CD4-positive, alpha-beta memory T cell (primary cell): ENCODE results near the gene VASP. TPM values are rescaled to one million over a fixed set of nuclear protein-coding genes. Genes with fewer than 3 reads are reported as not detected.

Experiments used
- CTCF ChIA-PET: fragments of 350-600 bp; sonication (Branson Sonifier 250); formaldehyde crosslinking; loops from one replicate; lab custom pipeline; 2021; ENCODE audit warnings: inconsistent platforms; ENCODE audit not compliant: partially characterized antibody; lab: Charles Lee
- POLR2A ChIA-PET: fragments of 350-600 bp; sonication (Branson Sonifier 250); formaldehyde crosslinking; loops from one replicate; lab custom pipeline; 2021; ENCODE audit not compliant: partially characterized antibody; lab: Charles Lee
- DNase-seq, 5 donors: peaks; one replicate each; pipeline versions ENCODE4 v3.0.0 to v3.0.0-alpha.2; 2020 to 2022; ENCODE audit warnings: mixed read lengths in 1 of 5
- H3K27ac ChIP-seq: one replicate; pipeline ENCODE4 v1.7.0; 2013; ENCODE audit warnings: low read depth, low read length
- H3K27me3 ChIP-seq: 2 replicates; pipeline ENCODE4 v1.7.0; 2013; ENCODE audit warnings: mild to moderate bottlenecking, low read length, moderate library complexity; ENCODE audit not compliant: insufficient read depth
- H3K36me3 ChIP-seq: 2 replicates; pipeline ENCODE4 v1.7.0; 2013; ENCODE audit warnings: mild to moderate bottlenecking, low read length, moderate library complexity; ENCODE audit not compliant: insufficient read depth
- H3K4me1 ChIP-seq: 2 replicates; pipeline ENCODE4 v1.7.0; 2013; ENCODE audit warnings: mild to moderate bottlenecking, low read length, moderate library complexity; ENCODE audit not compliant: insufficient read depth
- H3K4me3 ChIP-seq, 2 donors: one replicate each; pipeline ENCODE4 v1.7.0; 2013; ENCODE audit warnings: low read length in 2 of 2, mild to moderate bottlenecking in 1 of 2
- H3K9me3 ChIP-seq, 2 donors: one replicate each; pipeline ENCODE4 v1.7.0; 2013; ENCODE audit warnings: low read length in 2 of 2, control low read depth in 1 of 2; ENCODE audit not compliant: control insufficient read depth in 1 of 2
- H3K27ac Mint-ChIP-seq, 7 donors: one replicate each; pipeline ENCODE4 v1.8.0; 2020 to 2021; ENCODE audit warnings: mixed read lengths in 7 of 7, mild to moderate bottlenecking in 6 of 7, inconsistent platforms in 3 of 7, moderate library complexity in 3 of 7
- H3K27me3 Mint-ChIP-seq, 2 donors: one replicate each; pipeline ENCODE4 v1.8.0; 2020 to 2021; ENCODE audit warnings: mixed read lengths in 2 of 2
- H3K36me3 Mint-ChIP-seq, 2 donors: one replicate each; pipeline ENCODE4 v1.8.0; 2020 to 2021; ENCODE audit warnings: mixed read lengths in 2 of 2, inconsistent platforms in 1 of 2, mild to moderate bottlenecking in 1 of 2
- H3K4me1 Mint-ChIP-seq, 4 donors: one replicate each; pipeline ENCODE4 v1.8.0; 2020 to 2021; ENCODE audit warnings: mixed read lengths in 4 of 4, mild to moderate bottlenecking in 1 of 4
- H3K4me3 Mint-ChIP-seq, 8 donors: one replicate each; pipeline ENCODE4 v1.8.0; 2020 to 2021; ENCODE audit warnings: mixed read lengths in 8 of 8, mild to moderate bottlenecking in 7 of 8, moderate library complexity in 6 of 8, inconsistent platforms in 3 of 8
- H3K9me3 Mint-ChIP-seq, 8 donors: one replicate each; pipeline ENCODE4 v1.8.0; 2020 to 2021; ENCODE audit warnings: mixed read lengths in 8 of 8, mild to moderate bottlenecking in 5 of 8, inconsistent platforms in 3 of 8, moderate library complexity in 1 of 8
- intact Hi-C: fragments of 100-400 bp; cut with micrococcal nuclease; formaldehyde crosslinking; loops from one replicate; pipeline ENCODE4 v1.15.1; 2023
- polyA plus RNA-seq, 2 donors: library from polyadenylated mRNA; unstranded; fragments of 300-500 nt; fragmentation: Illumina TruSeq; gene quantifications; one replicate each; pipeline ENCODE4 v1.2.3, GENCODE V29; 2021
- total RNA-seq, 2 experiments: library from RNA; stranded (reverse); gene quantifications; one replicate each; pipeline ENCODE4 v1.2.3, GENCODE V29; 2021

The VASP gene
- total and polyA plus RNA-seq, 4 experiments from 2014 or later: 49.1 to 92.8 (median 71.6) TPM

DNA sequence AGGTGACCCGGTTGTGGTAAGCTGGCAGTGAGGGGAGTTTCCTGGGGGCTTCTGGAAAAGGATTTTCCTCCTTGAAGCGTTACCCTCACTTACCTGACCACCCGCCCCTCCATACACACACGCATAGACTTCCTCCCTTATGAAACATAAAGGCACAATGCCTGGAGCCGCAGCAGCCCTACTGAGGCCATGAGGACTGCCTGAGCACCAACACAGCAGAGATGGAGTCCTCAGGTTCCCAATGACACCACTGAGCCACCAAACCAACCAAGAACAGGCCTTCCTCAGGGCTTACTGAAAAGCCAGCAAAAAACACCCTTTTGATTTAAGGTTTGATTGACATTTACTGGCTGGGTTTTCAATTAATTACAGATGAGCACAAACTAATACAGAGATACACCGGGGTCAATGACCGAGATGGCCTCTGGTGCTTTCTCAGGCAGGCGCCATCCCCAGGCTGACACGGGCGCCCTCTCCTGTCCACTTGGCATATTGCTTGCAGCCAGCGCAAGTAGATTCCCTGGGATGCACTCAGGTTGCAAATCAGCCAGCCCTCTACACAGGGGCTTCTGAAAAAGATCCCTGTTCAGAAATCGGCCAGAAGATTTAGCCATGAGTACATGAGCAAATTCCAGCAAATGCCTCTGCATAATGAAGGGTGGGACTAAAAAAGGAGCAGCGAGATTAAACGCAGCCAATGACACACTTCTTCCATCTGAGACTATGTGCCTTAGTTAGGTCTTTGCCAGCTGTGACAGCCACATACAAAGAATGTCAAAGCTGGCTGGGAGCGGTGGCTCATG, 62.5 kb downstream of the VASP start:
- CTCF ChIA-PET: interaction anchor here (0.8 to 0.9 kb wide), 2 partner anchors 18 to 75 kb away, joined by 3 read pairs; no protein-coding TSS in a partner anchor
- no peaks in the 10 kb centered on the region for H3K36me3 Mint-ChIP-seq
- H3K9me3 ChIP-seq: no peaks in the 10 kb centered on the region
- H3K4me3 ChIP-seq: no peak overlapping the region
- peak; percentile 28 to 46 (median 37) for DNase-seq
- POLR2A ChIA-PET: no interaction called here
- no peaks in the 10 kb centered on the region for H3K4me1 ChIP-seq
- peaks cover 1 to 8% (median 7%) of the 10 kb centered on the region in 4 donors for H3K4me1 Mint-ChIP-seq
- H3K27ac ChIP-seq: no peak overlapping the region
- H3K36me3 ChIP-seq: no peaks in the 10 kb centered on the region
- H3K27ac Mint-ChIP-seq: peak overlapping the region in 5 of 7 donors; percentile 29 to 88 (median 74)
- H3K27me3 Mint-ChIP-seq: no peaks in the 10 kb centered on the region
- intact Hi-C loops: no loop called here
- no peaks in the 10 kb centered on the region for H3K27me3 ChIP-seq
- no peaks in the 10 kb centered on the region for H3K9me3 Mint-ChIP-seq
- H3K4me3 Mint-ChIP-seq: peak overlapping the region in 1 of 8 donors; percentile 65

DNA sequence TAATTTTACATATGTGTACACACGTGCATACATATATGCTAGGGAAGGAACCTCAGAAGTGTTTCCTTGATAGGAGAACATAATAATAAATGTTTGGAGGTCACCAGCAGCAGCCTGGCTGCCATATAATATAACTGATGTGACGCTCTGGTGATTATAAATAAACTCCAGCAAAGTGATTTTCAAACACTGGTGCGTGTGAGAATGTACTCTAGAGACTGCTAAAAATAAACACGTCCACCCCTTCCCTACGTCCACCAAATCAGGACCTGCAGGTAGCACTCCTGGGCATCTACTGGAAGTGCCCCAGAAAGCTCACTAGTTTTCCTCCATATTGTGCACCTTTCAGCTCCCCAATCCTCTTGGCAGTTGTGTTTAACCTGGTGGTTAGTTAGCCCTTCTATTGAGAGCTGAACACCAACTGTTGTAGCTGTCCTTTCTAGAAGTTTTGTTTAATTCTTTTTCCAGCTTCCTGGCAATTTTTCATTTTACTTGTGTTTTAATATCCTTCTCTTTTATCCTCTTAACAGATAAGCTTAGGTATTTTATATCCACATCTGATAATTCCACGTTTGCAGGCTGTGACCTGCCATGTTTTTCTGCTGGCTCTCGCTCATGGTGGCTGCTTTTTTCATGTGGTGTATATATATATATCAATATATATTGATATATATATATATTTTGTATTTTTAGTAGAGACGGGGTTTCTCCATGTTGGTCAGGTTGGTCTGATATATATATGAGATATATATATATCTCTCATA, 64.4 kb downstream of the VASP start:
- H3K27ac ChIP-seq: no peak overlapping the region
- H3K27me3 ChIP-seq: no peaks in the 10 kb centered on the region
- intact Hi-C loops: no loop called here
- DNase-seq: no peak
- no peaks in the 10 kb centered on the region for H3K9me3 ChIP-seq
- Mint-ChIP-seq H3K4me1 (peaks cover 1 to 9% (median 7%) of the 10 kb centered on the region in 4 donors), H3K27ac (no peak overlapping the region), H3K9me3 (no peaks in the 10 kb centered on the region), H3K27me3 (no peaks in the 10 kb centered on the region), H3K4me3 (no peak overlapping the region), H3K36me3 (peaks cover 0 to 1% of the 10 kb centered on the region in 2 donors)
- CTCF ChIA-PET: interaction anchor here (0.6 to 1.7 kb wide), 4 partner anchors 13 to 86 kb away, joined by 3 to 9 read pairs (median 3); no protein-coding TSS in a partner anchor
- no peaks in the 10 kb centered on the region for H3K36me3 ChIP-seq
- POLR2A ChIA-PET: interaction anchor here (0.6 kb wide), 1 partner anchor 1591 kb away, joined by 3 read pairs; no protein-coding TSS in a partner anchor
- no peaks in the 10 kb centered on the region for H3K4me1 ChIP-seq
- no peak overlapping the region for H3K4me3 ChIP-seq

- Mint-ChIP-seq H3K27ac (no peak overlapping the region), H3K4me1 (peaks cover 7 to 19% (median 7%) of the 10 kb centered on the region in 4 donors), H3K27me3 (no peaks in the 10 kb centered on the region), H3K36me3 (peaks cover 0 to 1% of the 10 kb centered on the region in 2 donors), H3K9me3 (no peaks in the 10 kb centered on the region), H3K4me3 (no peak overlapping the region)
- intact Hi-C loops: no loop called here
- no peak overlapping the region for H3K27ac ChIP-seq
- H3K36me3 ChIP-seq: no peaks in the 10 kb centered on the region
- no peaks in the 10 kb centered on the region for H3K9me3 ChIP-seq
- no peak overlapping the region for H3K4me3 ChIP-seq
- ChIA-PET CTCF (interaction anchor here (1.6 kb wide), 1 partner anchor 15 kb away, joined by 3 read pairs; no protein-coding TSS in a partner anchor), POLR2A (interaction anchor here (0.7 kb wide), 1 partner anchor 53 kb away, joined by 3 read pairs; no protein-coding TSS in a partner anchor)
- DNase-seq: no peak
- no peaks in the 10 kb centered on the region for H3K4me1 ChIP-seq
- H3K27me3 ChIP-seq: no peaks in the 10 kb centered on the region
These were observed 67.2 kb downstream of the VASP start for GRCh38 chr19:45574526-45574925.

- H3K27ac Mint-ChIP-seq: no peak overlapping the region
- no peaks in the 10 kb centered on the region for H3K9me3 Mint-ChIP-seq
- DNase-seq: no peak
- intact Hi-C loops: no loop called here
- POLR2A ChIA-PET: no interaction called here
- no peaks in the 10 kb centered on the region for H3K27me3 ChIP-seq
- H3K4me1 Mint-ChIP-seq: peaks cover under 1 to 12% (median 4%) of the 10 kb centered on the region in 4 donors
- no peak overlapping the region for H3K4me3 ChIP-seq
- no peaks in the 10 kb centered on the region for H3K9me3 ChIP-seq
- H3K36me3 ChIP-seq: no peaks in the 10 kb centered on the region
- H3K27ac ChIP-seq: no peak overlapping the region
- H3K27me3 Mint-ChIP-seq: no peaks in the 10 kb centered on the region
- CTCF ChIA-PET: interaction anchor here (1.6 kb wide), 1 partner anchor 16 kb away, joined by 3 read pairs; no protein-coding TSS in a partner anchor
- peaks cover 0 to 1% of the 10 kb centered on the region in 2 donors for H3K36me3 Mint-ChIP-seq
- H3K4me1 ChIP-seq: no peaks in the 10 kb centered on the region
- H3K4me3 Mint-ChIP-seq: no peak overlapping the region
These were observed 67.9 kb downstream of the VASP start for GRCh38 chr19:45575216-45575615.

Other genes with a start within 250 kb of the VASP start
- not detected for gene CKM, start 184.6 kb upstream of the VASP start, total RNA-seq
- gene CKM, start 184.6 kb upstream of the VASP start, polyA plus RNA-seq: not detected
- gene KLC3, start 166.7 kb upstream of the VASP start, total RNA-seq: not detected
- not detected for gene KLC3, start 166.7 kb upstream of the VASP start, polyA plus RNA-seq
- 10 to 100 TPM; 17.9 to 19.3 TPM for gene ERCC2, start 136.9 kb upstream of the VASP start, total RNA-seq
- 1 to 10 TPM; 5.1 to 9.2 TPM for gene ERCC2, start 136.9 kb upstream of the VASP start, polyA plus RNA-seq
- 10 to 100 TPM; 10.3 to 13.0 TPM for gene PPP1R13L, start 102.4 kb upstream of the VASP start, total RNA-seq
- gene PPP1R13L, start 102.4 kb upstream of the VASP start, polyA plus RNA-seq: under 1 TPM; 0.66 to 0.76 TPM
- 1 to 10 TPM; 2.0 to 2.9 TPM for gene POLR1G, start 100.8 kb upstream of the VASP start, total RNA-seq
- 1 to 10 TPM; 1.2 to 8.4 TPM for gene POLR1G, start 100.8 kb upstream of the VASP start, polyA plus RNA-seq
- 10 to 100 TPM; 46.6 to 46.9 TPM for gene ERCC1, start 83.6 kb upstream of the VASP start, total RNA-seq
- 10 to 100 TPM; 36.2 to 38.3 TPM for gene ERCC1, start 83.6 kb upstream of the VASP start, polyA plus RNA-seq
- 1 to 10 TPM; 4.2 to 4.7 TPM for gene FOSB, start 39.5 kb upstream of the VASP start, total RNA-seq
- 10 to 100 TPM; 12.5 to 17.1 TPM for gene FOSB, start 39.5 kb upstream of the VASP start, polyA plus RNA-seq
- gene RTN2, start 10.4 kb upstream of the VASP start, total RNA-seq: 1 to 10 TPM in 1 of 2 experiments, under 1 TPM in 1; 0.14 to 1.1 TPM
- under 1 TPM in 1 of 2 donors, not detected in 1; 0.48 TPM for gene RTN2, start 10.4 kb upstream of the VASP start, polyA plus RNA-seq
- 1 to 10 TPM; 5.8 to 7.9 TPM for gene PPM1N, start 9.0 kb upstream of the VASP start, total RNA-seq
- 1 to 10 TPM; 3.7 to 4.0 TPM for gene PPM1N, start 9.0 kb upstream of the VASP start, polyA plus RNA-seq
- gene OPA3, start 77.3 kb downstream of the VASP start, total RNA-seq: 10 to 100 TPM in 1 of 2 experiments, 1 to 10 TPM in 1; 9.9 to 10.8 TPM
- 10 to 100 TPM in 1 of 2 donors, 1 to 10 TPM in 1; 4.4 to 12.9 TPM for gene OPA3, start 77.3 kb downstream of the VASP start, polyA plus RNA-seq
- not detected for gene GPR4, start 94.7 kb downstream of the VASP start, total RNA-seq
- not detected for gene GPR4, start 94.7 kb downstream of the VASP start, polyA plus RNA-seq
- gene EML2, start 131.9 kb downstream of the VASP start, total RNA-seq: 10 to 100 TPM; 76.7 to 78.0 TPM
- gene EML2, start 131.9 kb downstream of the VASP start, polyA plus RNA-seq: 10 to 100 TPM; 11.0 to 20.8 TPM
- gene GIPR, start 160.7 kb downstream of the VASP start, total RNA-seq: 1 to 10 TPM; 6.1 to 6.4 TPM
- under 1 TPM in 1 of 2 donors, not detected in 1; 0.12 TPM for gene GIPR, start 160.7 kb downstream of the VASP start, polyA plus RNA-seq
- gene SNRPD2, start 184.5 kb downstream of the VASP start, total RNA-seq: 100 to 1,000 TPM; 380 to 406 TPM
- gene SNRPD2, start 184.5 kb downstream of the VASP start, polyA plus RNA-seq: 1,000 to 10,000 TPM in 1 of 2 donors, 100 to 1,000 TPM in 1; 956 to 1,238 TPM
- 10 to 100 TPM; 10.8 to 11.4 TPM for gene QPCTL, start 185.2 kb downstream of the VASP start, total RNA-seq
- gene QPCTL, start 185.2 kb downstream of the VASP start, polyA plus RNA-seq: 1 to 10 TPM in 1 of 2 donors, under 1 TPM in 1; 0.94 to 1.5 TPM
- 10 to 100 TPM; 33.1 to 37.3 TPM for gene FBXO46, start 223.4 kb downstream of the VASP start, total RNA-seq
- 10 to 100 TPM in 1 of 2 donors, 1 to 10 TPM in 1; 3.7 to 17.2 TPM for gene FBXO46, start 223.4 kb downstream of the VASP start, polyA plus RNA-seq
- gene MEIOSIN, start 226.0 kb downstream of the VASP start, total RNA-seq: not detected
- gene MEIOSIN, start 226.0 kb downstream of the VASP start, polyA plus RNA-seq: not detected